GM10266 (cell line): ENCODE results near the gene CORO1C.
A peak's percentile ranks its signal among the peaks of the same experiment; 100 is the strongest.

Experiments used
- DNase-seq: peaks from one replicate; pipeline ENCODE4 v3.0.0; 2012; ENCODE audit errors: extremely low spot score
- CTCF ChIP-seq: IDR thresholded peaks from 2 replicates; pipeline ENCODE4 v1.5.1; 2012; ENCODE audit warnings: mild to moderate bottlenecking, low read depth; ENCODE audit not compliant: control insufficient read depth, insufficient read depth; ENCODE audit errors: missing control alignments

The CORO1C gene

DNA sequence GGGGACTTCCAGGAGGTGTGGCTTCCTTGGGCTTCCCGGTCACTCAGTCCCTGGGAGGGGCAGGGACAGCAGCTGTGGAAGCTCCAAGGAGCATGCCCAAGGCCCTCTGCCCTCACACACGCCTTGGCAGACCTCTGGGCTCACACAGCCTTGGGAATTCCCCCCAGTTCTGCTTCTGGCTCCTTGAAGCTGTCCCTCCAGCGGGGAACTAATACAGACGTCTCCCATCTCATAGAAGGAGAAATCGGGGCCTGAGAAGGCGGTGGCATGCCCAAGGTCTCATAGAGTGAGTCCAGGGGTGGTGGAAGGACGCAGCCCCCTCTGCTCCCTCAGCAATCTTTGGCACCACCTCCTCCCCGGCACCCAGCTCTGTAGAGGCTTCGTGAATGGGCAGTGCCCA, 117.8 kb downstream of the CORO1C start:
- DNase-seq = no peak
- TF ChIP-seq CTCF = no peak

DNA sequence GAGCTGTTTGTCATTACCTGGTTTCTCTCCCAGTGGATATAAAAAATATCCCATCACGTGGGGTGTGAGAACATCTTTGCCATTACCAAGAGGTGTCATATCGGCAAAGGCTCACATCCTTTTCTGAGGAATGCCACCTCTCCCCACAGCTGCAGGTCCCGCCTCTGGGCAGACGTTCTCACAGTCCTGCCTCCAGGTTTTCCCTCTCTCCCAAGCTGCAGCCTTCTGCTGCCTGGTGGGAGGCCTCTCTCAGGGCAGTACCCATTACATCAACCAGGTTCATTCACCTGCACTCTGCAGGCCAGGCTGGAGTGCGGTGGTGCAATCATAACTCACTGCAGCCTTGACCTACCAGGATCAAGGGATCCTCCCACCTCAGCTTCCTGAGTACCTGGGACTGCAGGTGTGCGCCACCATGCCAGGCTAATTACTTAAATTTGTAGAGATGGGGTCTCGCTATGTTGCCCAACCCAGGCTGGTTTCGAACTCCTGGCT, 118.5 kb downstream of the CORO1C start:
- TF ChIP-seq CTCF = no peak
- DNase-seq = no peak

- TF ChIP-seq CTCF = peak; percentile 33
- DNase-seq = no peak
Observed at GRCh38 chr12:108611884-108612415, 119.4 kb downstream of the CORO1C start.

DNA sequence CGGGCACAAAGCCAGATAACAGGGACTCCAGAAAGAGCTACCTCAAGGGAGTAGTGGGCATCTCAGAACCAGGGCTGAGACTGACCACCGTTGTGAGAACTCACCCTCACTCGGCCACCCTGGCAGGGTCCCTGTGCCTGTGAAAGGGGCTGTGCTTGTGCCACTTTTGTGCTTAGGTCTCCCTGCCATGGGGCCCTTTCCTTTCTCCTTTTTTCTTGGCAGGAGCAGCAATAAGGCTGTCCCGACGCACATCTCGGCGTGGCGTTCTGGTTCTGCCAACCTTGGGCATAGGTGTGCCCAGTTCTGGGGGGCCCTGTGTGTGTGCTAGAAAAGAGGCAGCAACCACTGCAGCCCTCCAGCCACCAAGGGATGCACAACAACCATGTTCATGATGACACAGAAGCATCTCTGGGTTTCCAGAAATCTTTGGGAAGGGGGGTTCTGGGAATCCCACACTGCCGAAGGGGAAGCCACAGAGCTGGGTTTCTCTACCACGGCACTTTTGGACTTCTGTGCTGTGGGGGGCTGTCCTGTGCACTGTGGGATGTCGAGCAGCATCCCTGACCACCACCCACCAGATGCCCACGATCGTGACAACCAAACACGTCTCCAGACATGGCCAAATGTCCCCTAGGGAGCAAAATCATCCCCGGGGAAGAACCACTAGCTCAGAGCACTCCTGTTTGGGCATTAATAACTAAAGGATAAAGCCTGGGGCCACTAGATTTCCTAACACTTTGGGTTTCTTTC, 120.3 kb downstream of the CORO1C start:
- no peak for TF ChIP-seq CTCF
- no peak for DNase-seq

- DNase-seq = no peak
- TF ChIP-seq CTCF = no peak
Observed at GRCh38 chr12:108610336-108610815, 120.9 kb downstream of the CORO1C start.

- DNase-seq = no peak
Observed at GRCh38 chr12:108609537-108610335, 121.6 kb downstream of the CORO1C start.

More at GRCh38 chr12:108609537-108610335, 121.6 kb downstream of the CORO1C start:
- TF ChIP-seq CTCF = no peak
